HCT116 (cell line): ENCODE data around the gene FHL2.
A peak's percentile ranks its signal among the peaks of the same experiment; 100 is the strongest.

Experiments used
- ATF3 ChIP-seq: IDR thresholded peaks from 2 replicates; pipeline ENCODE4 v1.6.1; 2012
- CBX3 ChIP-seq: IDR thresholded peaks from 2 replicates; pipeline ENCODE4 v1.6.1; 2012; ENCODE audit warnings: low read depth
- CEBPB ChIP-seq: IDR thresholded peaks from 2 replicates; pipeline ENCODE4 v1.6.1; 2012; ENCODE audit warnings: low read depth
- CTCF ChIP-seq, 3 experiments: fragments of 200-600 bp in 1 of 3; sonication (generic) in 1 of 3; IDR thresholded peaks in 2 of 3; conservative IDR thresholded peaks in 1 of 3; 2 replicates each; pipeline ENCODE4 v1.5.1; 2012 to 2017; ENCODE audit warnings: low read depth in 2 of 3, low read length in 2 of 3, antibody characterized with exemption in 1 of 3, borderline replicate concordance in 1 of 3, control low read depth in 1 of 3, mild to moderate bottlenecking in 1 of 3, mixed read lengths in 1 of 3, mixed run types in 1 of 3, moderate library complexity in 1 of 3; ENCODE audit not compliant: insufficient read depth in 1 of 3
- EGR1 ChIP-seq: IDR thresholded peaks from 2 replicates; pipeline ENCODE4 v1.6.1; 2012; ENCODE audit warnings: low read depth
- POLR2A ChIP-seq: IDR thresholded peaks from 2 replicates; pipeline ENCODE4 v1.7.0; 2011; ENCODE audit warnings: borderline replicate concordance; ENCODE audit not compliant: insufficient read depth, insufficient read length; ENCODE audit errors: extremely low read depth
- POLR2AphosphoS5 ChIP-seq: IDR thresholded peaks from 2 replicates; pipeline ENCODE4 v1.6.1; 2011; ENCODE audit warnings: mild to moderate bottlenecking, low read depth, low read length, moderate library complexity
- REST ChIP-seq: IDR thresholded peaks from 2 replicates; pipeline ENCODE4 v1.6.1; 2012; ENCODE audit warnings: low read depth
- TCF7L2 ChIP-seq: IDR thresholded peaks from 2 replicates; pipeline ENCODE4 v1.7.0; 2011; ENCODE audit warnings: borderline replicate concordance, inconsistent platforms; ENCODE audit not compliant: insufficient read depth, insufficient read length; ENCODE audit errors: extremely low read depth
- YY1 ChIP-seq: IDR thresholded peaks from 2 replicates; pipeline ENCODE4 v1.6.1; 2011; ENCODE audit warnings: low read length, low read depth, moderate library complexity, mild to moderate bottlenecking; ENCODE audit not compliant: insufficient replicate concordance; ENCODE audit errors: extremely low read depth
- ZNF274 ChIP-seq: fragments of 200-500 bp; sonication (Bioruptor generic); IDR thresholded peaks from 2 replicates; pipeline ENCODE4 v1.6.1; 2014; ENCODE audit warnings: mild to moderate bottlenecking, low read depth, low read length, inconsistent platforms

- TF ChIP-seq TCF7L2 (no peak), CTCF (IDR thresholded peaks at IDR 0.05 in 2 of 3, conservative IDR thresholded peaks at IDR 0.05 in 1 of 3; ENCODE audit: borderline replicate concordance in 1 of 3, insufficient read depth in 1 of 3, low read depth in 2 of 3, low read length in 2 of 3) (no peak), POLR2AphosphoS5 (no peak), POLR2A (no peak), CEBPB (no peak), ATF3 (no peak), REST (no peak), YY1 (no peak), EGR1 (no peak), ZNF274 (no peak), CBX3 (0 out of 2 replicates have a peak, but pooled peaks have one; percentile 36)
These were observed 4.0 kb upstream of the FHL2 start for GRCh38 chr2:105402809-105403208.
